GM19351 (cell line): ENCODE data around the gene ZNF581.

ENCODE experiments used
- ATAC-seq: cut with Tn5 transposase; IDR thresholded peaks from one replicate; pipeline ENCODE4 v1.9.1; 2021; ENCODE audit warnings: mild to moderate bottlenecking, moderate library complexity; ENCODE audit not compliant: unreplicated experiment

ZNF581 gene

DNA sequence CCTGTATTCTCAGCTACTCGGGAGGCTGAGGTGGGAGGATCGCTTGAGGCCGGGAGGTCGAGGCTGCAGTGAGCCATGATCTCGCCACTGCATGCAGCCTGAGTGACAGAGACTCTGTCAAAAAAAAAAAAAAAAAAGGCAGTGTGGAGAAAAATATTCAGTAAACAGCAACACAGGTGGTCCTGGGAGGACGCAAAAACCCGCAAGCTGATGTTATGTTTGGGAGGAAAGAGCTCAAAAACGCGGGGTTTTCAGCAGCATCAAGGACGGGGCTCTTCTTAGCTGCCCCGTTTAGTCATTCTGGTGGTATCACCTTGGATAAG is 18.5 kb upstream of the ZNF581 start:
- ATAC-seq = no peak

- ATAC-seq = no peak
These were observed 17.1 kb upstream of the ZNF581 start for GRCh38 chr19:55626350-55626749.

- ATAC-seq = no peak
These were observed 11.0 kb upstream of the ZNF581 start for GRCh38 chr19:55632463-55632834.

GRCh38 chr19:55633861-55634260 is 9.6 kb upstream of the ZNF581 start:
- ATAC-seq = no peak

- ATAC-seq = no peak
These were observed 8.1 kb upstream of the ZNF581 start for GRCh38 chr19:55635334-55635717.

- no peak for ATAC-seq
These were observed 7.5 kb upstream of the ZNF581 start for GRCh38 chr19:55635856-55636440.

GRCh38 chr19:55636723-55637122 is 6.7 kb upstream of the ZNF581 start:
- ATAC-seq = no peak

- no peak for ATAC-seq
These were observed 5.9 kb upstream of the ZNF581 start for GRCh38 chr19:55637534-55637933.

- no peak for ATAC-seq
These were observed 4.5 kb upstream of the ZNF581 start for GRCh38 chr19:55638864-55639359.

GRCh38 chr19:55640043-55640576 is 3.3 kb upstream of the ZNF581 start:
- no peak for ATAC-seq

DNA sequence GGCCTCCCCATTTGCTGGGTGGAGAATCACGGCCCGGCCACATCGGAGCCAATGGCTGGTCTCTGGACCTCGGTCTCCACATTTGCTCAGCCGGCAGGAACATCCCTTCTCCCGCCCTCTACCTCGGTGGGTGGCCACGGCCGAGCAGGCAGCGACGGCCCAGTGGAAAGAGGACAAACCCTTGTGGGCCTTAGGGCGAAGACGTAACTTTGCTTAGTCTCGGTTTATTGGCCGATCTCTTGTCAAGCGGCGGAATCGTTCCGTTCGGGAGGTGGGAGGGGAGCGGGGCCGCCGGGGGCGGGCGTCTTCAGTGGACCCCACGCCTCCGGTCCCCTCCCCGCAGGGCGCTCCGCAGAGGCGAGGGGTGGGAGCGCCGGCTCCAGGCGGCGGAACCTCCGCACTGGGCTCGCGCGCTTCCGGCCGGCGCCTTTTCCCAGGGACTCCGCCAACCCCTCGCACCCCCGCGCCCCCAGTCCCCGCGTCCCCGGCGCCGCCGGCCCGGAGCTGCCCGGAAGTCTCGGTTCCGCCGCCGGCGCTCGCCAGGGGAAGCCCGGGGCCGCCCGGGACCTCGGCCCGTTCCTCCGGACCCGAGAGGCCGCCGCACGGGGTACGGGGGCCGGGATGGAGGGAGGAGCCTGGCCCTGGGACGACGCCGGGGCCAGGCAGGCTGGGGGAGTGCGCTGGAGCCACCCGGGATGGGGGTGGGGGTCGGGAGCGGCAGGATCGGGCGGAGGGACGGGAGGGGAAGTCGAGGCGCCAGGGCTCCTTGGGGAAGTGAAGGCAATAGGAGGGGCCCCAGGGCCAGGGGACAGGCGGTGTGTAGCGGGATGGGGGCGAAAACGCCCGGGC is 2.6 kb upstream of the ZNF581 start, which contains the start of gene ZNF580:
Gene ZNF580 (plus strand): TSS at position 426 of the 849 bp plus-strand sequence. CDS start 1,507 bp downstream, outside the sequence.
- peak; percentile 24 for ATAC-seq

- ATAC-seq = no peak
These were observed 1.9 kb upstream of the ZNF581 start for GRCh38 chr19:55641426-55642152.

GRCh38 chr19:55642153-55643002 is 1.1 kb upstream of the ZNF581 start:
- ATAC-seq = no peak

GRCh38 chr19:55643887-55644176 is 383 bp downstream of the ZNF581 start:
- ATAC-seq = no peak

DNA sequence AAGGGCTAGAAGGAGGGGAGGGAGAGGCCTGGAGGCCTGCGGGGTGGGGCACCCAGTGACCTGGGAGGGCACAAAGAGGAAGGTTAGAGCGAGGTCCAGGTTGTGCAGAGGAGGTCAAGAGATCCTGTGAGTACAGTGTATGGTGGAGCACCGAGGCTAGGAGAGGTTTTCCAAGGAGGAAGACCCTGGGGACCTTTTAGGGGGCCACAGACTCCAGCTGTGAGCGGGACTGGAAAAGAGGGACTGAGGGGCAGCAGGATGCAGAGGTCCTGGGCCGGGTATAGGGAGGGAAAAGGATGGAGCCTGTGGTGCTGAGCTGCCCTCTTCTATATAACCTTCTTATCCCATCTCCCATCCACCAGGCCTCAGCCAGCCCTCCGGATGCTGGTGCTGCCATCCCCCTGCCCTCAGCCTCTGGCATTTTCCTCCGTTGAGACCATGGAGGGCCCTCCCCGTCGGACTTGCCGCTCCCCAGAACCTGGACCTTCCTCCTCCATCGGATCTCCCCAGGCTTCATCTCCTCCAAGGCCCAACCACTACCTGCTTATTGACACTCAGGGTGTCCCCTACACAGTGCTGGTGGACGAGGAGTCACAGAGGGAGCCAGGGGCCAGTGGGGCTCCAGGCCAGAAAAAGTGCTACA is 863 bp downstream of the ZNF581 start:
- no peak for ATAC-seq

DNA sequence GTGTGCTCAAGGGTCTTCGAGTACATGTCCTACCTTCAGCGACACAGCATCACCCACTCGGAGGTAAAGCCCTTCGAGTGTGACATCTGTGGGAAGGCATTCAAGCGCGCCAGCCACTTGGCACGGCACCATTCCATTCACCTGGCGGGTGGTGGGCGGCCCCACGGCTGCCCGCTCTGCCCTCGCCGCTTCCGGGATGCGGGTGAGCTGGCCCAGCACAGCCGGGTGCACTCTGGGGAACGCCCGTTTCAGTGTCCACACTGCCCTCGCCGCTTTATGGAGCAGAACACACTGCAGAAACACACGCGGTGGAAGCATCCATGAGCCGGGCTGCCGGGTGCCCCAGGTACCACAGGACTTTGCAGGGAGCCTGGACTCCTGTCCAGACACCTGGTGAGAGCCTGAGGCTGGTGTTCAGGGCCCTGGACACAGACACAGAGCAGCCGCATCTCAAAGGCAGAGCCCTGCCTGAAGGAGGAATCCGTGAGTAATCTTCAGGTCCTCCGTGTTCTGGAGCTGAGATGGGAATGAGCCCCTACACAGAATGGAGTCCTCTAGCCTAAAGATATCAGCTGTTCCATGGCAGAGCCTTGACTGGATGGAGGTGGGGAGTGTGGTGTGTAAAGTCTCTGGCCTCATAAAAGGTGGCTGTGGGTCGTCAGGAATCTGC is 1.5 kb downstream of the ZNF581 start:
- no peak for ATAC-seq

DNA sequence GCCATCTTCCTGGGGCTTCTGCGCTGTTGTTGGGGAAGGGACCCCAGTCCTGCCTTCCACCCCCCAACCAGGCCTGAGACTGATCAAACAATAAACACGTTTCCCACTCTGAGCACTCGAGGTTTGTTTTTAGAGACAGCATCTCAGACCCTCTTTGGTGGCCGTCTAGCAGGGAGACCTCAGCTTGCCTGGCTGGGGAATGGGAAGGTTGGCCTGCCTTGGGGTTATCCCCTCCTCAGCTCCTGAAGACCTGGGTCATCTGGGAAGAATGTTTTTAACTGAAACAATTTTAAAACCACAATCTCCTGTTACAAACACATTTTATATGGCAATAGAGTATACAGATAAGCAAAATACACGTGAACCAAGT is 2.0 kb downstream of the ZNF581 start:
- no peak for ATAC-seq

- no peak for ATAC-seq
These were observed 3.7 kb downstream of the ZNF581 start for GRCh38 chr19:55646889-55647731.
